HG03064 (cell line): ENCODE measurements around the gene GNB1.
A peak's percentile ranks its signal among the peaks of the same experiment; 100 is the strongest.

Experiments
- ATAC-seq: cut with Tn5 transposase; IDR thresholded peaks from one replicate; pipeline ENCODE4 v1.9.1; 2021; ENCODE audit warnings: low read depth; ENCODE audit not compliant: unreplicated experiment

The GNB1 gene

GRCh38 chr1:1910651-1911331, 19.9 kb upstream of the GNB1 start:
- no peak for ATAC-seq

GRCh38 chr1:1910033-1910465, 19.2 kb upstream of the GNB1 start:
- ATAC-seq = no peak

GRCh38 chr1:1908506-1908791, 17.6 kb upstream of the GNB1 start:
- ATAC-seq = peak; percentile 11

- no peak for ATAC-seq
Observed at GRCh38 chr1:1907098-1907736, 16.3 kb upstream of the GNB1 start.

GRCh38 chr1:1906185-1907097, 15.6 kb upstream of the GNB1 start:
- no peak for ATAC-seq

GRCh38 chr1:1903224-1903623, 12.3 kb upstream of the GNB1 start:
- no peak for ATAC-seq

- ATAC-seq = no peak
Observed at GRCh38 chr1:1901641-1902294, 10.9 kb upstream of the GNB1 start.

- no peak for ATAC-seq
Observed at GRCh38 chr1:1900883-1901640, 10.2 kb upstream of the GNB1 start.

- no peak for ATAC-seq
Observed at GRCh38 chr1:1899967-1900327, 9.1 kb upstream of the GNB1 start.

- ATAC-seq = no peak
Observed at GRCh38 chr1:1899266-1899966, 8.5 kb upstream of the GNB1 start.

GRCh38 chr1:1898246-1898933, 7.5 kb upstream of the GNB1 start:
- no peak for ATAC-seq

GRCh38 chr1:1895456-1896336, 4.8 kb upstream of the GNB1 start:
- ATAC-seq = no peak

GRCh38 chr1:1895060-1895418, 4.2 kb upstream of the GNB1 start:
- no peak for ATAC-seq

- no peak for ATAC-seq
Observed at GRCh38 chr1:1894354-1895059, 3.6 kb upstream of the GNB1 start.

- ATAC-seq = no peak
Observed at GRCh38 chr1:1893997-1894353, 3.1 kb upstream of the GNB1 start.

- ATAC-seq = no peak
Observed at GRCh38 chr1:1893291-1893985, 2.6 kb upstream of the GNB1 start.

GRCh38 chr1:1892763-1893120, 1.9 kb upstream of the GNB1 start:
- no peak for ATAC-seq
